ENCODE data around the gene FRY. TPM values are rescaled to one million over a fixed set of nuclear protein-coding genes. Genes with fewer than 3 reads are reported as not detected.

Gene FRY
- total and polyA plus RNA-seq, 4 experiments from 2014 or later, result 2.3 to 19.2 (median 11.8) TPM

- H3K27ac ChIP-seq (ENCODE audit: low read depth, low read length), result no peak overlapping the region
- H3K27me3 ChIP-seq (ENCODE audit: insufficient read depth, low read length), result no peaks in the 10 kb centered on the region
- H3K36me3 Mint-ChIP-seq, result no peaks in the 10 kb centered on the region
- intact Hi-C loops (cut with micrococcal nuclease), result no loop called here
- H3K4me3 ChIP-seq (ENCODE audit: low read length in 2 of 2), result no peak overlapping the region
- H3K4me1 ChIP-seq (ENCODE audit: insufficient read depth, low read length), result no peaks in the 10 kb centered on the region
- H3K9me3 Mint-ChIP-seq, result no peaks in the 10 kb centered on the region
- H3K9me3 ChIP-seq (ENCODE audit: control insufficient read depth in 1 of 2, low read length in 2 of 2), result no peaks in the 10 kb centered on the region
- no peak overlapping the region for H3K27ac Mint-ChIP-seq
- H3K4me1 Mint-ChIP-seq, result peaks cover 0 to 1% (median 0%) of the 10 kb centered on the region in 4 donors
- DNase-seq, result no peak
- ChIA-PET CTCF (ENCODE audit: partially characterized antibody) (no interaction called here), POLR2A (ENCODE audit: partially characterized antibody) (no interaction called here)
- H3K36me3 ChIP-seq (ENCODE audit: insufficient read depth, low read length), result no peaks in the 10 kb centered on the region
- no peak overlapping the region for H3K4me3 Mint-ChIP-seq
- peaks cover 0 to 3% of the 10 kb centered on the region in 2 donors for H3K27me3 Mint-ChIP-seq
These were observed 18.4 kb upstream of the FRY start for GRCh38 chr13:32013181-32013580.

- DNase-seq, result no peak
- Histone ChIP-seq H3K4me3 (ENCODE audit: low read length in 2 of 2) (no peak overlapping the region), H3K4me1 (ENCODE audit: insufficient read depth, low read length) (no peaks in the 10 kb centered on the region), H3K9me3 (ENCODE audit: control insufficient read depth in 1 of 2, low read length in 2 of 2) (no peaks in the 10 kb centered on the region), H3K36me3 (ENCODE audit: insufficient read depth, low read length) (no peaks in the 10 kb centered on the region), H3K27ac (ENCODE audit: low read depth, low read length) (no peak overlapping the region), H3K27me3 (ENCODE audit: insufficient read depth, low read length) (no peaks in the 10 kb centered on the region)
- no peak overlapping the region for H3K4me3 Mint-ChIP-seq
- no peaks in the 10 kb centered on the region for H3K9me3 Mint-ChIP-seq
- POLR2A ChIA-PET (ENCODE audit: partially characterized antibody), result no interaction called here
- intact Hi-C loops (cut with micrococcal nuclease), result no loop called here
- peaks cover 0 to 1% of the 10 kb centered on the region in 2 donors for H3K27me3 Mint-ChIP-seq
- H3K4me1 Mint-ChIP-seq, result peaks cover 0 to 1% (median 0%) of the 10 kb centered on the region in 4 donors
- CTCF ChIA-PET (ENCODE audit: partially characterized antibody), result interaction anchor here (1.1 to 1.7 kb wide), 2 partner anchors 15 to 148 kb away, joined by 3 read pairs; no protein-coding TSS in a partner anchor
- H3K36me3 Mint-ChIP-seq, result no peaks in the 10 kb centered on the region
- H3K27ac Mint-ChIP-seq, result no peak overlapping the region
These were observed 15.5 kb upstream of the FRY start for GRCh38 chr13:32016119-32016518.

GRCh38 chr13:32016631-32017030 is 14.9 kb upstream of the FRY start:
- no peaks in the 10 kb centered on the region for H3K9me3 Mint-ChIP-seq
- H3K36me3 Mint-ChIP-seq, result no peaks in the 10 kb centered on the region
- H3K4me3 Mint-ChIP-seq, result no peak overlapping the region
- CTCF ChIA-PET (ENCODE audit: partially characterized antibody), result interaction anchor here (0.9 kb wide), 1 partner anchor 149 kb away, joined by 4 read pairs; no protein-coding TSS in a partner anchor
- peaks cover 0 to 1% (median 0%) of the 10 kb centered on the region in 4 donors for H3K4me1 Mint-ChIP-seq
- H3K27ac Mint-ChIP-seq, result no peak overlapping the region
- peaks cover 0 to 1% of the 10 kb centered on the region in 2 donors for H3K27me3 Mint-ChIP-seq
- Histone ChIP-seq H3K36me3 (ENCODE audit: insufficient read depth, low read length) (no peaks in the 10 kb centered on the region), H3K27ac (ENCODE audit: low read depth, low read length) (no peak overlapping the region), H3K9me3 (ENCODE audit: control insufficient read depth in 1 of 2, low read length in 2 of 2) (no peaks in the 10 kb centered on the region), H3K4me3 (ENCODE audit: low read length in 2 of 2) (no peak overlapping the region), H3K27me3 (ENCODE audit: insufficient read depth, low read length) (no peaks in the 10 kb centered on the region), H3K4me1 (ENCODE audit: insufficient read depth, low read length) (no peaks in the 10 kb centered on the region)
- POLR2A ChIA-PET (ENCODE audit: partially characterized antibody), result no interaction called here
- intact Hi-C loops (cut with micrococcal nuclease), result no loop called here
- DNase-seq, result no peak

GRCh38 chr13:32017474-32017873 is 14.1 kb upstream of the FRY start:
- H3K27ac Mint-ChIP-seq, result no peak overlapping the region
- Histone ChIP-seq H3K9me3 (ENCODE audit: control insufficient read depth in 1 of 2, low read length in 2 of 2) (no peaks in the 10 kb centered on the region), H3K4me3 (ENCODE audit: low read length in 2 of 2) (no peak overlapping the region), H3K36me3 (ENCODE audit: insufficient read depth, low read length) (no peaks in the 10 kb centered on the region), H3K4me1 (ENCODE audit: insufficient read depth, low read length) (no peaks in the 10 kb centered on the region), H3K27ac (ENCODE audit: low read depth, low read length) (no peak overlapping the region), H3K27me3 (ENCODE audit: insufficient read depth, low read length) (no peaks in the 10 kb centered on the region)
- ChIA-PET CTCF (ENCODE audit: partially characterized antibody) (interaction anchor here (0.8 to 0.9 kb wide), 2 partner anchors 108 to 148 kb away, joined by 3 to 4 read pairs; no protein-coding TSS in a partner anchor), POLR2A (ENCODE audit: partially characterized antibody) (no interaction called here)
- H3K36me3 Mint-ChIP-seq, result no peaks in the 10 kb centered on the region
- H3K27me3 Mint-ChIP-seq, result peaks cover 0 to 1% of the 10 kb centered on the region in 2 donors
- no peaks in the 10 kb centered on the region for H3K9me3 Mint-ChIP-seq
- intact Hi-C loops (cut with micrococcal nuclease), result no loop called here
- peaks cover 0 to 1% (median 0%) of the 10 kb centered on the region in 4 donors for H3K4me1 Mint-ChIP-seq
- no peak for DNase-seq
- no peak overlapping the region for H3K4me3 Mint-ChIP-seq

GRCh38 chr13:32019612-32020233 is 11.9 kb upstream of the FRY start:
- POLR2A ChIA-PET (ENCODE audit: partially characterized antibody), result no interaction called here
- CTCF ChIA-PET (ENCODE audit: partially characterized antibody), result interaction anchor here (0.7 to 1.3 kb wide), 2 partner anchors 9 to 137 kb away, joined by 3 read pairs; no protein-coding TSS in a partner anchor

GRCh38 chr13:32021785-32022184 is 9.8 kb upstream of the FRY start:
- Mint-ChIP-seq H3K27ac (no peak overlapping the region), H3K27me3 (no peaks in the 10 kb centered on the region), H3K9me3 (no peaks in the 10 kb centered on the region), H3K4me3 (no peak overlapping the region), H3K36me3 (no peaks in the 10 kb centered on the region), H3K4me1 (no peaks in the 10 kb centered on the region)
- no peaks in the 10 kb centered on the region for H3K4me1 ChIP-seq (ENCODE audit: insufficient read depth, low read length)
- H3K27ac ChIP-seq (ENCODE audit: low read depth, low read length), result no peak overlapping the region
- H3K9me3 ChIP-seq (ENCODE audit: control insufficient read depth in 1 of 2, low read length in 2 of 2), result no peaks in the 10 kb centered on the region
- no peak overlapping the region for H3K4me3 ChIP-seq (ENCODE audit: low read length in 2 of 2)
- DNase-seq, result no peak
- no peaks in the 10 kb centered on the region for H3K27me3 ChIP-seq (ENCODE audit: insufficient read depth, low read length)
- CTCF ChIA-PET (ENCODE audit: partially characterized antibody), result interaction anchor here (1.5 kb wide), 1 partner anchor 112 kb away, joined by 6 read pairs; no protein-coding TSS in a partner anchor
- intact Hi-C loops (cut with micrococcal nuclease), result no loop called here
- H3K36me3 ChIP-seq (ENCODE audit: insufficient read depth, low read length), result no peaks in the 10 kb centered on the region
- POLR2A ChIA-PET (ENCODE audit: partially characterized antibody), result no interaction called here

More at GRCh38 chr13:32019612-32020233, 11.9 kb upstream of the FRY start:
- no peaks in the 10 kb centered on the region for H3K9me3 Mint-ChIP-seq
- H3K4me1 Mint-ChIP-seq, result no peaks in the 10 kb centered on the region
- Histone ChIP-seq H3K9me3 (ENCODE audit: control insufficient read depth in 1 of 2, low read length in 2 of 2) (no peaks in the 10 kb centered on the region), H3K27me3 (ENCODE audit: insufficient read depth, low read length) (no peaks in the 10 kb centered on the region), H3K4me1 (ENCODE audit: insufficient read depth, low read length) (no peaks in the 10 kb centered on the region), H3K27ac (ENCODE audit: low read depth, low read length) (no peak overlapping the region), H3K4me3 (ENCODE audit: low read length in 2 of 2) (no peak overlapping the region), H3K36me3 (ENCODE audit: insufficient read depth, low read length) (no peaks in the 10 kb centered on the region)
- H3K4me3 Mint-ChIP-seq, result no peak overlapping the region
- intact Hi-C loops (cut with micrococcal nuclease), result loop anchor here (1.0 kb wide), 2 partner anchors 145 to 291 kb away; no protein-coding TSS in a partner anchor
- no peaks in the 10 kb centered on the region for H3K27me3 Mint-ChIP-seq
- DNase-seq, result peak in 2 of 5 donors; percentile 10 to 15
- peak overlapping the region in 2 of 7 donors; percentile 2 to 49 for H3K27ac Mint-ChIP-seq
- H3K36me3 Mint-ChIP-seq, result no peaks in the 10 kb centered on the region

- Histone ChIP-seq H3K9me3 (ENCODE audit: control insufficient read depth in 1 of 2, low read length in 2 of 2) (no peaks in the 10 kb centered on the region), H3K27ac (ENCODE audit: low read depth, low read length) (no peak overlapping the region), H3K27me3 (ENCODE audit: insufficient read depth, low read length) (no peaks in the 10 kb centered on the region), H3K4me1 (ENCODE audit: insufficient read depth, low read length) (no peaks in the 10 kb centered on the region), H3K4me3 (ENCODE audit: low read length in 2 of 2) (no peak overlapping the region), H3K36me3 (ENCODE audit: insufficient read depth, low read length) (no peaks in the 10 kb centered on the region)
- no peak for DNase-seq
- CTCF ChIA-PET (ENCODE audit: partially characterized antibody), result interaction anchor here (1.2 to 1.5 kb wide), 2 partner anchors 112 to 142 kb away, joined by 5 to 6 read pairs; no protein-coding TSS in a partner anchor
- Mint-ChIP-seq H3K27me3 (no peaks in the 10 kb centered on the region), H3K9me3 (no peaks in the 10 kb centered on the region), H3K36me3 (no peaks in the 10 kb centered on the region), H3K27ac (peak overlapping the region in 1 of 7 donors; percentile 25), H3K4me1 (no peaks in the 10 kb centered on the region), H3K4me3 (no peak overlapping the region)
- intact Hi-C loops (cut with micrococcal nuclease), result no loop called here
- POLR2A ChIA-PET (ENCODE audit: partially characterized antibody), result no interaction called here
These were observed 9.3 kb upstream of the FRY start for GRCh38 chr13:32022311-32022710.

All from CD4-positive, alpha-beta memory T cell (primary cell).